GM21786 (cell line): Measurements from ENCODE around the gene OR2A14.
"Not testable (repeated sequence)": the region's sequence is repeated elsewhere in the genome, so short reads cannot be mapped to it uniquely, and the experiment has no call there.

Source experiments
- ATAC-seq: cut with Tn5 transposase; IDR thresholded peaks from one replicate; pipeline ENCODE4 v1.9.1; 2021; ENCODE audit not compliant: unreplicated experiment

Gene OR2A14

DNA sequence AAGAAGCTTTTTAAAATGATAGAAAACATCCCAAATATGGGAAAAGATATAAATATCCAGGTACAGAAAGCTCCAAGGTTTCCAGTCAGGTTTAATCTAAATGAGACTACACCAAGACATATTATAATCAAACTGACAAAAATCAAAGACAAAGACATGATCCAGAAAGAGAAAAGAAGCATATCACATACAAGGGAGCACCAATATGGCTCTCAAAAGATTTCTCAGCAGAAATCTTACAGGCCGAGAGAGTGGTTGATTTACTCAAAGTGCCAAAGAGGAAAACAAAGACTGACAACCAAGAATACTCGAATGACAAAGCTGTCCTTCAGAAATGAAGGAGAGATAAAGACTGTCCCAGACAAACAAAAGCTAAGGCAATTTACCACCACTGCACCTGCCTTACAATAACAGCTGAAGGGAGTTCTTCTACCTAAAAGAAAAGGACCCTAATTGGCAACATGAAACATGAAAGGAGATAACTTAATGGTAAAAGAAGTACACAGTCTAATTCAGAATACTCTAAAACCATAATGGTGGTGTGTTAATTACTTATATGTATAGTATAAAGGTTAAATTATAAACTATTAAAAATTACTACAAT lies 25.4 kb downstream of the OR2A14 start:
- ATAC-seq, result no peak

- no peak for ATAC-seq
Observed at GRCh38 chr7:144158861-144159260, 35.9 kb downstream of the OR2A14 start.

DNA sequence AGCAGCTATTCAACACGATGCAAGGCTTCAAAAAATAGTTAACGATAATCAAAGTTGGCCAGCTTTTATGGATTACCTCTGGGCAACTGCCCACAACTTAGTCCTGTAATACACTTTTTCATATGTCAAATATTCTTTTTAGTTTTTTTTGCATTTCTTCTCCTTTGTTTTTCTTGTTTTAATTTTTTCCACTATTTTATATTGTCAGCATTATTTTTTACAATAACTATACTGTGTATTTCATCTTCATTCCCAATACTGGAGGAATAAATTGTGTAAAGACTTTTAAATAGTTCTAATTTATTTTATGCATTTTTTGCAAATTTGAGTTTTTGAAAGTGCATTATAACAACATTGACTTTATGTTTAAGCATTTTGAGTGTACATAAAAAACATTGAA lies 41.8 kb downstream of the OR2A14 start:
- no peak for ATAC-seq

DNA sequence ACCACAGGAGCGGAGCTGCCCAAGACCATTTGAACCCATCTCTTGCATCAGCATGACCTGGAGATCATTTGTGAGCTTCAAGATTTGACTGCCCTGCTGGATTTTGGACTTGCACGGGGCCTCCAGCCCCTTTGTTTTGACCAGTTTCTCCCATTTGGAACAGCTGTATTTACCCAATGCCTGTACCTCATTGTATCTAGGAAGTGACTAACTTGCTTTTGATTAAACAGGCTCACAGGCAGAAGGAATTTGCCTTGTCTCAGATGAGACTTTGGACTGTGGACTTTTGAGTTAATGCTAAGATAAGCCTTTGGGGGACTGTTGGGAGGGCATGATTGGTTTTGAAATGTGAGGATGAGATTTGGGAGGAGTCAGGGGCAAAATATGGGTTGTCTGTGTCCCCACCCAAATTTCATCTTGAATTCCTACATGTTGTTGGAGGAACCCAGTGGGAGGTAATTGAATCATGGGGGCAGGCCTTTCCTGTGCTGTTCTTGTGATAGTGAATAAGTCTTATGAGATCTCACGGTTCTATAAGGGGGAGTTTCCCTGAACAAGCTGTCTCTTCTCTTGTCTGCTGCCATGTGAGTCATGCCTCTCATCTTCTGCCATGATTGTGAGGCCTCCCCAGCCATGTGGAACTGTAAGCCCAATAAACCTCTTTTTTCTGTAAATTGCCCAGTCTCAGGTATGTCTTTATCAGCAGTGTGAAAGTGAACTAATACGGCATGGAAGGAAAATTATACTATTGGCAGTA lies 48.8 kb downstream of the OR2A14 start:
- not testable (repeated sequence) for ATAC-seq

- no peak for ATAC-seq
Observed at GRCh38 chr7:144174613-144175012, 51.6 kb downstream of the OR2A14 start.

DNA sequence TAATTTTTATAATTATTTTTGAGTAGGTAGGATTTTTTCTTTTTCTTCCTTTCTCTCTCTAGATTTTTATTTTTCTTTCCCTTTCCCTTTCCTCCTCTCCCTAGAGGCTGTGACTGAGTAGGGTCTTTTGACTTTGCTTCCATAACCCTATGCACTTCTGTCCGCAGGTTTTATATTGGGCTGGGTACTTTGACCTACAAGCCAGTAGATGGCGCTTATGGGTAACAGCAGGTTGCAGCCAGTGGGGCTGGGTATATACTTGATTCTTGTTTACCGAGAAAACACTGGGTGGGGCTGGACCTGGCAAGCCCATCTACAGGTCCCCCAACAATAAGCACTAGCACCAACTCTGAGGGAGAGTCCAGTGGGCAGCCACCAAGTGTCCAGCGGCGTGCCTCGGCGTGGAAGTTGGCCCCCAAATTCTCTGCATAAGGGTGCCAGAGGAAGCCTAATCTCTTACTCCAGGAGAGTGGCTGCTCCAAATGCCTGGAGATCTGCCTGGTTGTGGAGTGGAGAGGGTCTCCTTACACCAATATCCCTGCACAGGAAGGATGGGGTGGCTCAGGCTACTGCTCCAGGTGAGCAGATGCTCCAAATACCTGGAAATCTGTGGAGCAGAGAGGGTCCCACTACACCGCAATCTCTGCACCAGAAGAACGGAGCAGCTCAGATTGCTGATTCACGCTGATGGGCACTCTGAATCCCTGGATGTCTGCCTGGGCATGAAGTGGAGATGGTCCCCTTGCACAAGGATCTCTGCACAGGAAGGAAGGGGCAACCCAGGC lies 55.6 kb downstream of the OR2A14 start:
- peak; percentile 98 for ATAC-seq

DNA sequence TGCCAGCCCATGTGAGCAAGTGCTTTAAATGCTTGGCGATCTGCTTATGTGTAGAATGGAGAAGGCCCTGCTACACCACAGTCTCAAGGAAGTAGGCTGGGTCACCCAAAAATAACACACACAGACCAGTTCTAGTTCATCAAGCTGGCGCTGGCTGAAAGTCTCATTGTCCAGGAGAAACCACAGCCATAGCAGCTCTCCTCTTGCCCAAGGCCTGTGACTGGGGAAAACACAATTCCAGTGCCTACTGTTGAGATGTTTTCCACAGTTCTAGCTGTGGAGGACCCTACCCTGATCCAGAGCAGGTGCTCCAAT lies 56.1 kb downstream of the OR2A14 start:
- not testable (repeated sequence) for ATAC-seq
